ENCODE measurements around the gene HTR2A. TPM values are rescaled to one million over a fixed set of nuclear protein-coding genes. Genes with fewer than 3 reads are reported as not detected.

Gene HTR2A
- total RNA-seq, 1 donor from 2014 or later = not detected

DNA sequence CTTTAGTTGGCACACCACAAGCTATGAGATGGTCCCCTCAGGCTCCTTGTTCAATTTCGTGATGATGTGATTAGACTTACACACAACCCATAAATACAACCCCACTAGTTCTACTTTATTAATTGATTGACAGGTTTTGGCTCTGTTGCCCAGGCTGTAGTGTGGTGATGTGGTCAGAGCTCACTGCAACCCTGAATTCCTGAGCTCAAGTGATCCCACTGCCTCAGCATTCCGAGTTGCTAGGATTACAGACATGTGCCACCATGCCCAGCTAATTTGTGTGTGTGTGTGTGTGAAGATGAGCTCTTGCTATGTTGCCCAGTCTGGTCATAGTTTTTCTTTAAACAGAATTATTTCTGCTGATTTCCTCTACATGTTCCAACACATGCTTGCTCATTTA, 17.5 kb upstream of the HTR2A start:
- no peak for DNase-seq (ENCODE audit: extremely low spot score, unreplicated experiment)
- Mint-ChIP-seq H3K27ac (ENCODE audit: unreplicated experiment) (no peak overlapping the region), H3K4me1 (ENCODE audit: unreplicated experiment) (no peaks in the 10 kb centered on the region), H3K4me3 (ENCODE audit: unreplicated experiment) (no peak overlapping the region), H3K36me3 (ENCODE audit: unreplicated experiment) (no peaks in the 10 kb centered on the region), H3K9me3 (ENCODE audit: unreplicated experiment) (no peaks in the 10 kb centered on the region), H3K27me3 (ENCODE audit: unreplicated experiment) (peaks cover 23% of the 10 kb centered on the region)
- TF ChIP-seq, protein P1, sequence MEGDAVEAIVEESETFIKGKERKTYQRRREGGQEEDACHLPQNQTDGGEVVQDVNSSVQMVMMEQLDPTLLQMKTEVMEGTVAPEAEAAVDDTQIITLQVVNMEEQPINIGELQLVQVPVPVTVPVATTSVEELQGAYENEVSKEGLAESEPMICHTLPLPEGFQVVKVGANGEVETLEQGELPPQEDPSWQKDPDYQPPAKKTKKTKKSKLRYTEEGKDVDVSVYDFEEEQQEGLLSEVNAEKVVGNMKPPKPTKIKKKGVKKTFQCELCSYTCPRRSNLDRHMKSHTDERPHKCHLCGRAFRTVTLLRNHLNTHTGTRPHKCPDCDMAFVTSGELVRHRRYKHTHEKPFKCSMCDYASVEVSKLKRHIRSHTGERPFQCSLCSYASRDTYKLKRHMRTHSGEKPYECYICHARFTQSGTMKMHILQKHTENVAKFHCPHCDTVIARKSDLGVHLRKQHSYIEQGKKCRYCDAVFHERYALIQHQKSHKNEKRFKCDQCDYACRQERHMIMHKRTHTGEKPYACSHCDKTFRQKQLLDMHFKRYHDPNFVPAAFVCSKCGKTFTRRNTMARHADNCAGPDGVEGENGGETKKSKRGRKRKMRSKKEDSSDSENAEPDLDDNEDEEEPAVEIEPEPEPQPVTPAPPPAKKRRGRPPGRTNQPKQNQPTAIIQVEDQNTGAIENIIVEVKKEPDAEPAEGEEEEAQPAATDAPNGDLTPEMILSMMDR (IDR thresholded peaks at IDR 0.05) = no peak

DNA sequence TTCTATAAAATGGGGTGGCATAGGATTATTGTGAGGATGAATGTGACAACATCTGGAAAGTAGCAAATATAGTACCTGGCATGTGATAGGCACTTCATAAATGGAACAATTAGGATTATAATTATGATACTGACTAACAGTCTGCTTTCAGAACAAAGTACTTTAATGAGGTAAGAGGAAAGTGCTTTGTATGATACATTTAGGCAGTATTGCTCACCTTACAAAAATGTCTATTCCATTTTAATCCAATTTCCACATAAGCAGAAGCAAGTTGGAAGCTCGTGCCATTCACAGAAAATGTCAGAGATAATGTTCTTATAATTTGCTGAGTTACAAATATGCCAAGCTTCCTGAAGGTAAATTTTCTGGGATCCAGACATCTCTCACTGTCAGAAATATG, 16.9 kb upstream of the HTR2A start:
- H3K4me3 Mint-ChIP-seq (ENCODE audit: unreplicated experiment) = no peak overlapping the region
- no peaks in the 10 kb centered on the region for H3K4me1 Mint-ChIP-seq (ENCODE audit: unreplicated experiment)
- H3K27me3 Mint-ChIP-seq (ENCODE audit: unreplicated experiment) = peaks cover 23% of the 10 kb centered on the region
- no peak for DNase-seq (ENCODE audit: extremely low spot score, unreplicated experiment)
- no peak overlapping the region for H3K27ac Mint-ChIP-seq (ENCODE audit: unreplicated experiment)
- TF ChIP-seq, protein P1 (IDR thresholded peaks at IDR 0.05) = no peak
- no peaks in the 10 kb centered on the region for H3K36me3 Mint-ChIP-seq (ENCODE audit: unreplicated experiment)
- no peaks in the 10 kb centered on the region for H3K9me3 Mint-ChIP-seq (ENCODE audit: unreplicated experiment)

DNA sequence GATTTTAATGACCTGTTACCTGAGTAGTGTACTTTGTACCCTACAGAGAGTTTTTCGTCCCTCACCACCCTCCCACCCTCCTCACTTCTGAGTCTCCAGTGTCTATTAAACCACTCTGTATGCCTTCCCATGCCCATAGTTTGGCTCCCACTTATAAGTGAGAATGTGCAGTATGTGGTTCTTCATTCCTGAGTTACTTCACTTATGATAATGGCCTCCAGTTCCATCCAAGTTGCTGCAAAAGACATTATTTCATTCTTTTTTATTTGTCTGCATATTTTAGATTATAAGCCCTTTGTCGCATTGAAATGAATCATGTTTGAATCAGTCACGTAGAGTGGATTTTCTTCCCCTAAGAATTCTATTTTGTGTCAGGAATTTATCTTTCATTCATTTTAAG, 12.2 kb upstream of the HTR2A start:
- no peaks in the 10 kb centered on the region for H3K9me3 Mint-ChIP-seq (ENCODE audit: unreplicated experiment)
- H3K27me3 Mint-ChIP-seq (ENCODE audit: unreplicated experiment) = peaks cover 34% of the 10 kb centered on the region
- H3K27ac Mint-ChIP-seq (ENCODE audit: unreplicated experiment) = no peak overlapping the region
- no peak overlapping the region for H3K4me3 Mint-ChIP-seq (ENCODE audit: unreplicated experiment)
- no peaks in the 10 kb centered on the region for H3K4me1 Mint-ChIP-seq (ENCODE audit: unreplicated experiment)
- no peaks in the 10 kb centered on the region for H3K36me3 Mint-ChIP-seq (ENCODE audit: unreplicated experiment)
- no peak for DNase-seq (ENCODE audit: extremely low spot score, unreplicated experiment)
- TF ChIP-seq, protein P1 (IDR thresholded peaks at IDR 0.05) = no peak

DNA sequence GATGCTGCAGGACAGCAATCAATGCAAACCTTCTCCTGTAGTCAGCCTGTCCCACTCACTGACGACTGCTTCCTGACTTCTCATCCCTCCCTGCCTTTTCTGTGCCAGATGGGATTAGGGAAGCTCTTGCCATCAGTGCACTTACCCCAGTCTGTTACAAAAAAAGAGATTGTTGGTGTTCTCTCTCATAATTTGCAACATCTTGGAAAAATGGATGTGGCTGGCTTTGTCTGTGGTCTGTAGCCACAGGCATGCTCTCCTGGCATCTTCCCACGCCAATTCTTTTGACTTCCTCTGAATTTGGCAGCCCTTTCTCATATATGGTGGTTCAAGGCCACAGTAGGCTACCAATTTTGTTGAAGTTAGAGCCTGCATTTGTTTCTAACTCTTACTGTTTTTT, 11.6 kb upstream of the HTR2A start:
- Mint-ChIP-seq H3K36me3 (ENCODE audit: unreplicated experiment) (no peaks in the 10 kb centered on the region), H3K27me3 (ENCODE audit: unreplicated experiment) (peaks cover 34% of the 10 kb centered on the region), H3K9me3 (ENCODE audit: unreplicated experiment) (no peaks in the 10 kb centered on the region), H3K4me1 (ENCODE audit: unreplicated experiment) (no peaks in the 10 kb centered on the region), H3K4me3 (ENCODE audit: unreplicated experiment) (no peak overlapping the region), H3K27ac (ENCODE audit: unreplicated experiment) (no peak overlapping the region)
- TF ChIP-seq, protein P1 (IDR thresholded peaks at IDR 0.05) = no peak
- DNase-seq (ENCODE audit: extremely low spot score, unreplicated experiment) = no peak

DNA sequence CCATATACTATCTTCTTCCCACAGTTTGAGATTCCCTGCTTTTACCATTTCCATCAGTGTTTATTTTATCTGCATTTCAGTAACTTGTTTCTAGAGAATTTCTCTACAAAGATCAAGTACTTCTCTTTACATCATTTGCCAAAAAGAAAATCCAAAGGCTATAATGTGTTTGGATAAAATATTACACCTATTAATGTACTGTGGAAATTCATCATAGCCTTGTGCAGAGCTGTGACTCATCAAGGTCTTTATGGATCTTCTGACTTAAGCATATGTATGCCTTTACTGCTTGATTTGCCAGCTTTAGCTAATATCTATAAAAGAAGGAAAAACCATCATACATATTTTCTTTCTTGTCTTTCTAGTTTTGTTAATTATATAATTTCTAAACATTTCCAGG, 9.6 kb upstream of the HTR2A start:
- H3K27me3 Mint-ChIP-seq (ENCODE audit: unreplicated experiment) = peaks cover 39% of the 10 kb centered on the region
- no peaks in the 10 kb centered on the region for H3K36me3 Mint-ChIP-seq (ENCODE audit: unreplicated experiment)
- no peaks in the 10 kb centered on the region for H3K4me1 Mint-ChIP-seq (ENCODE audit: unreplicated experiment)
- H3K4me3 Mint-ChIP-seq (ENCODE audit: unreplicated experiment) = no peak overlapping the region
- TF ChIP-seq, protein P1 (IDR thresholded peaks at IDR 0.05) = no peak
- DNase-seq (ENCODE audit: extremely low spot score, unreplicated experiment) = no peak
- no peaks in the 10 kb centered on the region for H3K9me3 Mint-ChIP-seq (ENCODE audit: unreplicated experiment)
- H3K27ac Mint-ChIP-seq (ENCODE audit: unreplicated experiment) = no peak overlapping the region
